NCI-H2196 (cell line): ENCODE measurements around the gene ZP2.
A peak's percentile ranks its signal among the peaks of the same experiment; 100 is the strongest.
"Not testable (repeated sequence)": the region's sequence is repeated elsewhere in the genome, so short reads cannot be mapped to it uniquely, and the experiment has no call there.

Experiments
- DNase-seq: peaks from one replicate; lab custom pipeline; 2025; ENCODE audit not compliant: unreplicated experiment; lab: John Stamatoyannopoulos, UW

Gene ZP2

GRCh38 chr16:21152160-21153030 is 59.0 kb downstream of the ZP2 start:
- not testable (repeated sequence) for DNase-seq

DNA sequence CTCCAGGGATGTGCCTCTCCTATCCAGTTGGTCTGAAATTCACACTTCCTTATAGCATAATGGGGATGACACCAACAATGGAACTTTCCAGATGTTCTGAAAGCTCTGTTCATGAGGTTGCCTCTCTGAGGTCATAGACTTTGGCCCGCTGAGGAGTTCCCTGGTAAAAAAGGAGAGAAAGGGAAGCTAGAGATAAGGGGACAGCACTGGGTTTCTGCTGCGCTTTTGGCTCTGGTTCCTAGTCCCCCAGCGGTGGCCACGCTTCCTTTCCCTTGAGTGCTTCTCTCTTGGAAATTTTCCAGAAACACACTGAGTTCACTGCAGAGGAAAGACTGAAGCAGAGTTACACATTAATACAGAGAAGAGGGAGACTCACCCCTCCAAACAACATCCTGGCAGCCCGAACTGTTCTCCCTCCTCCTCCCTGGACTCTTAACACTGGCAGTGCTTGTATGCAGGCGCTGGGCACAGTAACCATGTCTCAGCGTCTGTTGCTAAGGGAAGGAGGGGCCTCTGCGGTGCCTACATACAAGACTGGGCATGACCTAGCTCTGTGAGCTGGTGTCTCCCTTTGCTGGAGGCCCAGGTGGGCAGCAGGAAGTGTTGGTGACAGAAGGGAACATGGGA is 60.9 kb downstream of the ZP2 start, which contains the start of gene DNAH3:
DNAH3 (minus strand) TSS at position 472 of the 627 bp plus-strand sequence. CDS start 527 bp downstream, outside the sequence.
- DNase-seq, result peak; percentile 79
